IgD-negative memory B cell (primary cell): Measurements from ENCODE around the gene RAPGEF1. TPM values are rescaled to one million over a fixed set of nuclear protein-coding genes. Genes with fewer than 3 reads are reported as not detected.
"Not testable (repeated sequence)": the region's sequence is repeated elsewhere in the genome, so short reads cannot be mapped to it uniquely, and the experiment has no call there.

Experiments used
- H3K27ac Mint-ChIP-seq, 3 donors: one replicate each; pipeline ENCODE4 v1.8.0; 2020 to 2022; ENCODE audit warnings: mild to moderate bottlenecking in 3 of 3, mixed read lengths in 3 of 3, moderate library complexity in 1 of 3
- H3K27me3 Mint-ChIP-seq: one replicate; pipeline ENCODE4 v1.8.0; 2021; ENCODE audit warnings: mixed read lengths
- H3K36me3 Mint-ChIP-seq: one replicate; pipeline ENCODE4 v1.8.0; 2020; ENCODE audit warnings: mild to moderate bottlenecking, mixed read lengths
- H3K4me1 Mint-ChIP-seq, 3 donors: one replicate each; pipeline ENCODE4 v1.8.0; 2020 to 2022; ENCODE audit warnings: mixed read lengths in 3 of 3, mild to moderate bottlenecking in 1 of 3
- H3K4me3 Mint-ChIP-seq, 4 donors: one replicate each; pipeline ENCODE4 v1.8.0; 2020 to 2022; ENCODE audit warnings: mild to moderate bottlenecking in 4 of 4, mixed read lengths in 4 of 4, moderate library complexity in 3 of 4
- H3K9me3 Mint-ChIP-seq, 3 donors: one replicate each; pipeline ENCODE4 v1.8.0; 2020 to 2021; ENCODE audit warnings: mixed read lengths in 3 of 3, mild to moderate bottlenecking in 1 of 3
- polyA plus RNA-seq: library from polyadenylated mRNA; unstranded; fragments of 300-500 nt; fragmentation: Illumina TruSeq; gene quantifications from one replicate; pipeline ENCODE4 v1.2.3, GENCODE V29; 2021

RAPGEF1 gene
- polyA plus RNA-seq, 1 donor from 2014 or later: 40.8 TPM

- Mint-ChIP-seq H3K36me3 (peaks cover 2% of the 10 kb centered on the region), H3K27me3 (peaks cover 35% of the 10 kb centered on the region), H3K4me3 (no peak overlapping the region), H3K27ac (no peak overlapping the region), H3K4me1 (peaks cover 0 to 2% (median 0%) of the 10 kb centered on the region in 3 donors), H3K9me3 (peaks cover 0 to 2% (median 1%) of the 10 kb centered on the region in 3 donors)
These were observed 185.6 kb downstream of the RAPGEF1 start for GRCh38 chr9:131554087-131554842.

GRCh38 chr9:131552030-131552429 is 187.8 kb downstream of the RAPGEF1 start:
- H3K36me3 Mint-ChIP-seq: peaks cover 4% of the 10 kb centered on the region
- H3K27ac Mint-ChIP-seq: no peak overlapping the region
- peaks cover 2 to 10% (median 9%) of the 10 kb centered on the region in 3 donors for H3K9me3 Mint-ChIP-seq
- no peak overlapping the region for H3K4me3 Mint-ChIP-seq
- peaks cover 0 to 2% (median 0%) of the 10 kb centered on the region in 3 donors for H3K4me1 Mint-ChIP-seq
- H3K27me3 Mint-ChIP-seq: peaks cover 57% of the 10 kb centered on the region

GRCh38 chr9:131550465-131550864 is 189.4 kb downstream of the RAPGEF1 start:
- H3K4me3 Mint-ChIP-seq, H3K36me3 Mint-ChIP-seq, H3K9me3 Mint-ChIP-seq, H3K4me1 Mint-ChIP-seq: not testable (repeated sequence)
- peaks cover 56% of the 10 kb centered on the region for H3K27me3 Mint-ChIP-seq
- H3K27ac Mint-ChIP-seq: peak overlapping the region in 1 of 3 donors; percentile 13

- Mint-ChIP-seq H3K9me3 (peaks cover 2 to 15% (median 10%) of the 10 kb centered on the region in 3 donors), H3K4me3 (peak overlapping the region in 1 of 4 donors; percentile 46), H3K27me3 (peaks cover 53% of the 10 kb centered on the region)
- H3K36me3 Mint-ChIP-seq, H3K4me1 Mint-ChIP-seq, H3K27ac Mint-ChIP-seq: not testable (repeated sequence)
These were observed 190.7 kb downstream of the RAPGEF1 start for GRCh38 chr9:131549186-131549585.

- H3K27me3 Mint-ChIP-seq: peaks cover 42% of the 10 kb centered on the region
- H3K9me3 Mint-ChIP-seq: peaks cover 6 to 25% (median 15%) of the 10 kb centered on the region in 3 donors
These were observed 193.4 kb downstream of the RAPGEF1 start for GRCh38 chr9:131546336-131547084.

GRCh38 chr9:131545786-131546335 is 194.0 kb downstream of the RAPGEF1 start:
- peaks cover 4% of the 10 kb centered on the region for H3K36me3 Mint-ChIP-seq
- no peak overlapping the region for H3K27ac Mint-ChIP-seq
- H3K9me3 Mint-ChIP-seq: peaks cover 6 to 25% (median 15%) of the 10 kb centered on the region in 3 donors
- H3K4me3 Mint-ChIP-seq: no peak overlapping the region
- peaks cover 0 to 2% (median 0%) of the 10 kb centered on the region in 3 donors for H3K4me1 Mint-ChIP-seq
- H3K27me3 Mint-ChIP-seq: peaks cover 40% of the 10 kb centered on the region

More at GRCh38 chr9:131546336-131547084, 193.4 kb downstream of the RAPGEF1 start:
- peaks cover 4% of the 10 kb centered on the region for H3K36me3 Mint-ChIP-seq
- no peak overlapping the region for H3K27ac Mint-ChIP-seq
- H3K4me1 Mint-ChIP-seq: peaks cover 0 to 2% (median 0%) of the 10 kb centered on the region in 3 donors
- H3K4me3 Mint-ChIP-seq: peak overlapping the region in 2 of 4 donors; percentile 78 to 81

- H3K27ac Mint-ChIP-seq: peak within 1 kb of the TSS in 1 of 3 donors; percentile 67
- H3K4me1 Mint-ChIP-seq: peaks cover 0 to 2% (median 0%) of the 10 kb centered on the region in 3 donors
- peaks cover 2% of the 10 kb centered on the region for H3K36me3 Mint-ChIP-seq
- H3K27me3 Mint-ChIP-seq: peaks cover 37% of the 10 kb centered on the region
- H3K4me3 Mint-ChIP-seq: peak within 1 kb of the TSS in 1 of 4 donors; percentile 67
- H3K9me3 Mint-ChIP-seq: peaks cover 6 to 25% (median 15%) of the 10 kb centered on the region in 3 donors
These were observed 194.7 kb downstream of the RAPGEF1 start, which contains the start of gene PRRT1B for GRCh38 chr9:131545003-131545785. Gene PRRT1B (plus strand): TSS chr9:131545523. CDS start chr9:131545616, 93 bp downstream.

- Mint-ChIP-seq H3K27ac (no peak overlapping the region), H3K4me3 (peak overlapping the region in 1 of 4 donors; percentile 17), H3K4me1 (peaks cover 0 to 5% (median 0%) of the 10 kb centered on the region in 3 donors), H3K36me3 (peaks cover 2% of the 10 kb centered on the region), H3K27me3 (peaks cover 20% of the 10 kb centered on the region), H3K9me3 (peaks cover 4 to 18% (median 7%) of the 10 kb centered on the region in 3 donors)
These were observed 196.7 kb downstream of the RAPGEF1 start for GRCh38 chr9:131543141-131543540.

GRCh38 chr9:131539223-131539923 is 200.5 kb downstream of the RAPGEF1 start:
- peak overlapping the region in 2 of 3 donors; percentile 23 for H3K27ac Mint-ChIP-seq

GRCh38 chr9:131537946-131538345 is 201.9 kb downstream of the RAPGEF1 start:
- Mint-ChIP-seq H3K4me3 (no peak overlapping the region), H3K4me1 (peaks cover 3 to 6% (median 5%) of the 10 kb centered on the region in 3 donors), H3K27ac (no peak overlapping the region), H3K36me3 (no peaks in the 10 kb centered on the region), H3K9me3 (peaks cover 0 to 2% (median 2%) of the 10 kb centered on the region in 3 donors), H3K27me3 (peaks cover 2% of the 10 kb centered on the region)

More at GRCh38 chr9:131539223-131539923, 200.5 kb downstream of the RAPGEF1 start:
- Mint-ChIP-seq H3K36me3 (no peaks in the 10 kb centered on the region), H3K9me3 (peaks cover 4 to 10% (median 6%) of the 10 kb centered on the region in 3 donors), H3K27me3 (peaks cover 2% of the 10 kb centered on the region), H3K4me3 (peak overlapping the region in 1 of 4 donors; percentile 58), H3K4me1 (peaks cover 3 to 5% (median 5%) of the 10 kb centered on the region in 3 donors)

GRCh38 chr9:131534721-131535237 is 205.1 kb downstream of the RAPGEF1 start:
- Mint-ChIP-seq H3K4me1 (peaks cover 5 to 9% (median 7%) of the 10 kb centered on the region in 3 donors), H3K27me3 (no peaks in the 10 kb centered on the region), H3K36me3 (no peaks in the 10 kb centered on the region), H3K27ac (no peak overlapping the region), H3K4me3 (peak overlapping the region in 3 of 4 donors; percentile 32 to 68 (median 54)), H3K9me3 (no peaks in the 10 kb centered on the region)

GRCh38 chr9:131530920-131531832 is 208.7 kb downstream of the RAPGEF1 start, which contains the start of gene UCK1:
Gene UCK1 (minus strand): TSS chr9:131531263. CDS start chr9:131531174, 89 bp downstream.
- Mint-ChIP-seq H3K27me3 (no peaks in the 10 kb centered on the region), H3K4me1 (peaks cover 5 to 10% (median 9%) of the 10 kb centered on the region in 3 donors), H3K27ac (peak within 1 kb of the TSS in 2 of 3 donors; percentile 56 to 87), H3K4me3 (peak within 1 kb of the TSS; percentile 38 to 88 (median 83)), H3K9me3 (no peaks in the 10 kb centered on the region), H3K36me3 (no peaks in the 10 kb centered on the region)
